ENCODE results near the gene CCDC106.

The CCDC106 gene

GRCh38 chr19:55644842-55645511, 3.0 kb upstream of the CCDC106 start:
- DNase-seq: no peak
- Mint-ChIP-seq H3K9me3 (no peaks in the 10 kb centered on the region), H3K36me3 (ENCODE audit: low read depth) (peaks cover 13% of the 10 kb centered on the region), H3K4me1 (peaks cover 67% of the 10 kb centered on the region), H3K4me3 (peak overlapping the region; percentile 89), H3K27me3 (ENCODE audit: low read depth, poor library complexity) (no peaks in the 10 kb centered on the region), H3K27ac (peak overlapping the region; percentile 81)
- TF ChIP-seq CTCF (IDR thresholded peaks at IDR 0.05): no peak

- DNase-seq: no peak
- H3K4me1 Mint-ChIP-seq: peaks cover 63% of the 10 kb centered on the region
- peak overlapping the region; percentile 69 for H3K4me3 Mint-ChIP-seq
- H3K27ac Mint-ChIP-seq: no peak overlapping the region
- H3K36me3 Mint-ChIP-seq (ENCODE audit: low read depth): peaks cover 13% of the 10 kb centered on the region
- H3K27me3 Mint-ChIP-seq (ENCODE audit: low read depth, poor library complexity): no peaks in the 10 kb centered on the region
- TF ChIP-seq CTCF (IDR thresholded peaks at IDR 0.05): no peak
- H3K9me3 Mint-ChIP-seq: no peaks in the 10 kb centered on the region
These were observed 2.5 kb upstream of the CCDC106 start for GRCh38 chr19:55645512-55645881.

GRCh38 chr19:55646889-55647731, 902 bp upstream of the CCDC106 start:
- H3K27ac Mint-ChIP-seq: peak overlapping the region; percentile 78
- peaks cover 18% of the 10 kb centered on the region for H3K36me3 Mint-ChIP-seq (ENCODE audit: low read depth)
- no peak for TF ChIP-seq CTCF (IDR thresholded peaks at IDR 0.05)
- peak overlapping the region; percentile 84 for H3K4me3 Mint-ChIP-seq
- H3K27me3 Mint-ChIP-seq (ENCODE audit: low read depth, poor library complexity): no peaks in the 10 kb centered on the region
- DNase-seq: no peak
- H3K4me1 Mint-ChIP-seq: peaks cover 53% of the 10 kb centered on the region
- no peaks in the 10 kb centered on the region for H3K9me3 Mint-ChIP-seq

GRCh38 chr19:55648585-55649267, 714 bp downstream of the CCDC106 start:
- Mint-ChIP-seq H3K27me3 (ENCODE audit: low read depth, poor library complexity) (no peaks in the 10 kb centered on the region), H3K27ac (peak overlapping the region; percentile 61), H3K36me3 (ENCODE audit: low read depth) (peaks cover 21% of the 10 kb centered on the region), H3K4me3 (peak overlapping the region; percentile 85), H3K9me3 (no peaks in the 10 kb centered on the region), H3K4me1 (peaks cover 40% of the 10 kb centered on the region)
- no peak for TF ChIP-seq CTCF (IDR thresholded peaks at IDR 0.05)
- DNase-seq: no peak

- Mint-ChIP-seq H3K36me3 (ENCODE audit: low read depth) (peaks cover 21% of the 10 kb centered on the region), H3K27me3 (ENCODE audit: low read depth, poor library complexity) (no peaks in the 10 kb centered on the region), H3K9me3 (no peaks in the 10 kb centered on the region), H3K4me1 (peaks cover 33% of the 10 kb centered on the region), H3K4me3 (peak overlapping the region; percentile 85), H3K27ac (no peak overlapping the region)
- DNase-seq: no peak
- no peak for TF ChIP-seq CTCF (IDR thresholded peaks at IDR 0.05)
These were observed 1.5 kb downstream of the CCDC106 start for GRCh38 chr19:55649268-55650125.
